ENCODE results near the gene ACSF3.

- TF ChIP-seq, protein P1, sequence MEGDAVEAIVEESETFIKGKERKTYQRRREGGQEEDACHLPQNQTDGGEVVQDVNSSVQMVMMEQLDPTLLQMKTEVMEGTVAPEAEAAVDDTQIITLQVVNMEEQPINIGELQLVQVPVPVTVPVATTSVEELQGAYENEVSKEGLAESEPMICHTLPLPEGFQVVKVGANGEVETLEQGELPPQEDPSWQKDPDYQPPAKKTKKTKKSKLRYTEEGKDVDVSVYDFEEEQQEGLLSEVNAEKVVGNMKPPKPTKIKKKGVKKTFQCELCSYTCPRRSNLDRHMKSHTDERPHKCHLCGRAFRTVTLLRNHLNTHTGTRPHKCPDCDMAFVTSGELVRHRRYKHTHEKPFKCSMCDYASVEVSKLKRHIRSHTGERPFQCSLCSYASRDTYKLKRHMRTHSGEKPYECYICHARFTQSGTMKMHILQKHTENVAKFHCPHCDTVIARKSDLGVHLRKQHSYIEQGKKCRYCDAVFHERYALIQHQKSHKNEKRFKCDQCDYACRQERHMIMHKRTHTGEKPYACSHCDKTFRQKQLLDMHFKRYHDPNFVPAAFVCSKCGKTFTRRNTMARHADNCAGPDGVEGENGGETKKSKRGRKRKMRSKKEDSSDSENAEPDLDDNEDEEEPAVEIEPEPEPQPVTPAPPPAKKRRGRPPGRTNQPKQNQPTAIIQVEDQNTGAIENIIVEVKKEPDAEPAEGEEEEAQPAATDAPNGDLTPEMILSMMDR (tag by site-specific recombination; IDR thresholded peaks at IDR 0.05), result no peak
- TF ChIP-seq ZNF391 (tag by site-specific recombination; IDR thresholded peaks at IDR 0.05; ENCODE audit: borderline replicate concordance, low read depth) (no peak), YY1 (tag by site-specific recombination; IDR thresholded peaks at IDR 0.05) (no peak), KLF7 (tag by site-specific recombination; IDR thresholded peaks at IDR 0.05; ENCODE audit: borderline replicate concordance) (no peak)
Measured at GRCh38 chr16:89081556-89081955, 12.1 kb upstream of the ACSF3 start.
